ENCODE results near the gene MTG2. TPM values are rescaled to one million over a fixed set of nuclear protein-coding genes. Genes with fewer than 3 reads are reported as not detected.

Gene MTG2
- total and polyA plus RNA-seq, 9 donors, result 22.2 to 30.0 (median 26.0) TPM

DNA sequence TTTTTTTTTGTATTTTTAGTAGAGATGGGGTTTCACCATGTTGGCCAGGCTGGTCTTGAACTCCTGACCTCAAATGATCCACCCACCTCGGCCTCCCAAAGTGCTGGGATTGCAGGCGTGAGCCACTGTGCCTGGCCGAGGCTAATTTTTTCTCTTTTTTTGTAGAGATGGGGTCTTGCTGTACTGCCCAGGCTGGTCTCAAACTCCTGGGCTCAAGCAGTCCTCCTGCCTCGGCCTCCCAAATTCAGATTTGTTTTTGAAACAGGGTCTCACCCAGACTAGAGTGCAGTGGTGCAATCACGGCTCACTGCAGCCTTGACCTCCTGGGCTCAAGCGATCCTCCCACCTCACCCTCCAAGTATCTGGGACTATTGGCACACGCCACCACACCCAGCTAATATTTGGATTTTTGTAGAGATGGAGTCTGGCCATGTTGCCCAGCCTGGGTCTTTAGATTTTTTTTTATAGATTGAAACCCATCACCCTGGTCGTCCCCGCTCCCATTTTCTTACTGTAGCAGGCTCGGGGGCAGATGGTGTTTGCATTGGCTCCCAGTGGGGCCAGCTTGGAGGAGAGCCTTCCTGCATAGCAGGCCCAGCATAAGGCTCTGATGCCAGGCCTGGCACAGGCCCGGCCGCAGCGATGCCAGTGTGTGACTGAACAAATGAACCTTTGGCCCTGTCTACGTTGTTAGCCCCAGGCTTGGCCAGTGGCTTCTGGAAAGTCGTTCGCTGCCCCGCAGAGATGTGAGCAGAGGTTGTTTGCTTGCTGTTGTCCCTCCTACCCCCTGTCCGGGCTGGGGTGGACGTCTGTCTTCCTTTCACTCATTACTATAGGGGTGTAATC, 4.3 kb upstream of the MTG2 start:
- WGBS (ENCODE audit: insufficient coverage), result 94% methylated on average over 8 of the region's 19 CpGs
- peaks cover 3% of the 10 kb centered on the region for H3K4me1 ChIP-seq (ENCODE audit: control insufficient read depth, insufficient read depth, low read length)
- peaks cover 26% of the 10 kb centered on the region for H3K36me3 ChIP-seq (ENCODE audit: control insufficient read depth, insufficient read depth, low read length)

DNA sequence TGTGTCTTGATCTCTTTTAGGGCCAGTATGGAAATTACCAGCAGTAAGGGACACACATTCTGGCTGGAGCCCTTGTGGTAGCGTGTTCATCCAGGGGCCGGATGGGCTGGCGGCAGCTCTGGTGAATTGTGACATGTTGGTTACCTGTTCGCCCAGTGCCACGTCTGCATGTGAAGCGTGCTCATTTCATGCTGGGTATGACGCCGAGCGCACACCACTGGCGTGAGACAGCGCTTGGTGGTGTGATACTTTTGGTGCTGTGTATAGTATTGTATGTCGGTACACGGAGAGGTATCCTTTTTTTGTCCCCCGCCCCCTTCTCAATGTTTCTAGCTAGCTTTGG, 3.7 kb upstream of the MTG2 start:
- Histone ChIP-seq H3K4me3 (ENCODE audit: low read length) (no peak overlapping the region), H3K36me3 (ENCODE audit: control insufficient read depth, insufficient read depth, low read length) (peaks cover 25% of the 10 kb centered on the region), H3K4me1 (ENCODE audit: control insufficient read depth, insufficient read depth, low read length) (peaks cover 9% of the 10 kb centered on the region), H3K27me3 (ENCODE audit: control insufficient read depth, insufficient read depth, low read length) (no peaks in the 10 kb centered on the region), H3K27ac (ENCODE audit: low read length) (no peak overlapping the region), H3K9me3 (replicated peaks; ENCODE audit: control insufficient read depth, low read depth, low read length) (no peaks in the 10 kb centered on the region)
- no peak for DNase-seq
- 92% methylated on average over 14 of the region's 14 CpGs for WGBS (ENCODE audit: insufficient coverage)

More for the DNA sequence above, 4.3 kb upstream of the MTG2 start:
- no peak for DNase-seq
- Histone ChIP-seq H3K27ac (ENCODE audit: low read length) (no peak overlapping the region), H3K4me3 (ENCODE audit: low read length) (no peak overlapping the region), H3K27me3 (ENCODE audit: control insufficient read depth, insufficient read depth, low read length) (no peaks in the 10 kb centered on the region), H3K9me3 (replicated peaks; ENCODE audit: control insufficient read depth, low read depth, low read length) (no peaks in the 10 kb centered on the region)

DNA sequence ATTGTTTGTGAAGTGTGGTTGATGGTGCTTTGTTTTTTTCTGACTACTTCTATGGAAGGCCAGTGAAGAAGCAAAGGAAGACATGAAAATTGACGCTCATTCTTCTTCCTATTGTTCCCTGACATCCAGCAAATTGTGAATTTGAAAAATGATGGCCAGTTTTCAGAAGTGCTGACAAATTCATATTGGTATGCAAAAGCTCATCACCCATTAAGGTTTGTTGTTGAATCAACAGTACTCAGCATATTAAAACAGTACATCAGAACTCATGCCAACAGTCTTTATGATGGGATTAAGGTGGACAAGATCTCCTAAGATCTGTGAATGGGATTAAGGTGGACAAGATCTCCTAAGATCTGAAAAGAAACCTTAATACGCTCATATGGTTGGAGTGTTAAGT, 1.0 kb upstream of the MTG2 start:
- Histone ChIP-seq H3K27ac (ENCODE audit: low read length) (no peak overlapping the region), H3K4me3 (ENCODE audit: low read length) (no peak overlapping the region), H3K27me3 (ENCODE audit: control insufficient read depth, insufficient read depth, low read length) (no peaks in the 10 kb centered on the region), H3K4me1 (ENCODE audit: control insufficient read depth, insufficient read depth, low read length) (peaks cover 10% of the 10 kb centered on the region), H3K9me3 (replicated peaks; ENCODE audit: control insufficient read depth, low read depth, low read length) (no peaks in the 10 kb centered on the region), H3K36me3 (ENCODE audit: control insufficient read depth, insufficient read depth, low read length) (peaks cover 8% of the 10 kb centered on the region)
- no peak for DNase-seq
- WGBS (ENCODE audit: insufficient coverage), result no CpG with 5 or more reads among the region's 2 CpGs

DNA sequence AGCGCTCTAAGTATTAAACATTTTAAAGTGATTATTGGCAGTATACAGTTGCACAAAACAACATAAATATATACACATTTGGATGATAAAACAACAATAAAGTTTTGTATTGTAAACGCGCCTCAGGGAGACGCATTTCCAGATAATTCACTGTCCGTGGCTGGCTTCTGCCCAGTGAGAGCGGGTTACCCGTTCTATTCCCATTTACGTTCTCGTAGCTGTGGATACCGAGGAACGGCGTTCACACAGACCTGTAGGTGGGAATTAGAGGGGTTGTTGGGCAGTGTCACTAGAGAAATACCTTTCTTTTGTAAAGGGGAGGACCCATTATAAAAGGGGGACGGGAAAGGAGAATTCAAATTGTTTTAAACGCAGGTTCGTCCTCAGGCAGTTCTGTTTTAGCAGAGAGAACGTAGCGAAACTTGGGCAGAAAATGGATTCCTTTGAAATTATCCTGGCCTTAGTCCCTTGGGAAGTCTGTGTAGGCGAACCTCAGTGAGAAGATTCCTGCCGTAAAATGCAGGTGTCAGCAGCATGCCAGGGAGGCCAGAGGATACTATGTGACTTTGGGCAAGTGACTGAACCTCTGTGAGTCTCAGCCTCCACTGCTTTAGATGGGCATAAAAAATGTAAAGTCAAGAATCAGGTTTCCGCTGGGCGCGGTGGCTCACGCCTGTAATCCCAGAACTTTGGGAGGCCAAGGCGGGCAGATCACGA, 756 bp downstream of the MTG2 start:
- WGBS (ENCODE audit: insufficient coverage), result 23% methylated on average over 18 of the region's 25 CpGs
- no peak for DNase-seq
- Histone ChIP-seq H3K4me1 (ENCODE audit: control insufficient read depth, insufficient read depth, low read length) (peaks cover 10% of the 10 kb centered on the region), H3K36me3 (ENCODE audit: control insufficient read depth, insufficient read depth, low read length) (peaks cover 8% of the 10 kb centered on the region), H3K27me3 (ENCODE audit: control insufficient read depth, insufficient read depth, low read length) (no peaks in the 10 kb centered on the region), H3K9me3 (replicated peaks; ENCODE audit: control insufficient read depth, low read depth, low read length) (no peaks in the 10 kb centered on the region), H3K27ac (ENCODE audit: low read length) (peak overlapping the region; percentile 22), H3K4me3 (ENCODE audit: low read length) (peak overlapping the region; percentile 95)

DNA sequence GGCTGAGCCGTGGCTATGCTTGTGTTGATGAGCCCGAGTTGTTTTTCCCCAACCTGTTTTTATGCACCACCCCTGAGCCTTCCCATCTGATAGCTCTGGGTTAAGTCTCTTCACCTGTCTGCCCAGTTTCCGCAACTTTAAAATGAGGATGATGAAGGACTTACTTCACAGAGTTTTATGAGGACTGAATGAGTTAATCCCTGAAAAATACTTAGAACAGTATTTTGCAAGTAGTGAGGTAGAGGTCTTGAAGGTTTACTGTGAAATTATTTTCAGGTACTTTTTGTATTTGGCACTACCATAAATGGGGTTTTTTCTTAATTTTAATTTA, 3.2 kb downstream of the MTG2 start:
- no peak overlapping the region for H3K4me3 ChIP-seq (ENCODE audit: low read length)
- H3K36me3 ChIP-seq (ENCODE audit: control insufficient read depth, insufficient read depth, low read length), result peaks cover 13% of the 10 kb centered on the region
- H3K4me1 ChIP-seq (ENCODE audit: control insufficient read depth, insufficient read depth, low read length), result peaks cover 10% of the 10 kb centered on the region
- H3K27me3 ChIP-seq (ENCODE audit: control insufficient read depth, insufficient read depth, low read length), result no peaks in the 10 kb centered on the region
- no peak for DNase-seq
- WGBS (ENCODE audit: insufficient coverage), result 100% methylated on average over 1 of the region's 3 CpGs
- H3K9me3 ChIP-seq (replicated peaks; ENCODE audit: control insufficient read depth, low read depth, low read length), result no peaks in the 10 kb centered on the region
- no peak overlapping the region for H3K27ac ChIP-seq (ENCODE audit: low read length)

DNA sequence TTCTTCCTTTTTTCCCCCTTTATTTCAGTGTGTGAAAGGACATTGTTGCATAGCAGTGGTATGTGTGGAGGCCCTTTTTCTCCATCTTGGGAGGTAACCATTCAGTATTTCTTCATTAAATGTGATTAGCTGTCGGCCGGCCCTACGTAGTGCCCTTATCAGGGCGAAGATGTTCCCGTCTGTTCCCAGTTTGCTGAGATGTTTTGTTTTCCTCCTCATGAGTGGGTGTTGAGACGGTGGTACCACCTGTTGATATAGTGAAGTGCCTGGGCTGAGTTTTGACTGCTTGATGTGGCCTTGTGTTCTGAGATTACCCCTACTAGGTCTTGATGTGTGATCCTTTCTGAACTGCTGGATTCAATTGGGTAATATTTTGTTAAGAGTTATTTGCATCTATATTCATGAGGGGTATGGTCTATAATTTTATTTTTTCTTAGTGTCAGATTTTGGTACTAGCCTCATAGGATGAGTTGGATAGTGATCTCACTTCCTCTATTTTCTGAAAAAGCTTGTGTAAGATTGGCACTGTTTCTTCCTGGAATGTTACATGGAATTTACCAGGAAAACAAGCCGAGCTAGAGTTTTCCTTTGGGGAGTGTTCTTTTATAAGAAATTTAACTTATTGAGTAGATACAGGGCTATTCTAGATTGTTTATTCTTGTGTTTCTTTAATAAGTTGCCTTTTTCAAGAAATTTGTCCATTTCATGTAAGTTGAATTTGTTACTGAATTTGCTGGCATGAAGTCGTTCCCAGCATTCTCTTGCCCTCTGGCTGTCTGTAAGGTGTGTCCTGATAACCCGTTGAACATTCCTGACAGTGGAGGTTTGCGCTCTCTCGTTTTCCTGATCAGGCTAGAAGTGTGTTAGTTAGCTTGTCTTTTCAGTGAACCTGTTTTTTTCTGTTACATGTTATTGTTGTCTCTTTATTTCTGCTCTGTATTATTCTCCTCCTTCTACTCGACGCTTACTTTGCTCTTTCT, 4.3 kb downstream of the MTG2 start:
- DNase-seq, result no peak
- H3K36me3 ChIP-seq (ENCODE audit: control insufficient read depth, insufficient read depth, low read length), result peaks cover 13% of the 10 kb centered on the region
- no peaks in the 10 kb centered on the region for H3K9me3 ChIP-seq (replicated peaks; ENCODE audit: control insufficient read depth, low read depth, low read length)
- H3K27me3 ChIP-seq (ENCODE audit: control insufficient read depth, insufficient read depth, low read length), result no peaks in the 10 kb centered on the region
- H3K27ac ChIP-seq (ENCODE audit: low read length), result no peak overlapping the region
- H3K4me1 ChIP-seq (ENCODE audit: control insufficient read depth, insufficient read depth, low read length), result peaks cover 10% of the 10 kb centered on the region
- no peak overlapping the region for H3K4me3 ChIP-seq (ENCODE audit: low read length)
- 100% methylated on average over 1 of the region's 13 CpGs for WGBS (ENCODE audit: insufficient coverage)

DNA sequence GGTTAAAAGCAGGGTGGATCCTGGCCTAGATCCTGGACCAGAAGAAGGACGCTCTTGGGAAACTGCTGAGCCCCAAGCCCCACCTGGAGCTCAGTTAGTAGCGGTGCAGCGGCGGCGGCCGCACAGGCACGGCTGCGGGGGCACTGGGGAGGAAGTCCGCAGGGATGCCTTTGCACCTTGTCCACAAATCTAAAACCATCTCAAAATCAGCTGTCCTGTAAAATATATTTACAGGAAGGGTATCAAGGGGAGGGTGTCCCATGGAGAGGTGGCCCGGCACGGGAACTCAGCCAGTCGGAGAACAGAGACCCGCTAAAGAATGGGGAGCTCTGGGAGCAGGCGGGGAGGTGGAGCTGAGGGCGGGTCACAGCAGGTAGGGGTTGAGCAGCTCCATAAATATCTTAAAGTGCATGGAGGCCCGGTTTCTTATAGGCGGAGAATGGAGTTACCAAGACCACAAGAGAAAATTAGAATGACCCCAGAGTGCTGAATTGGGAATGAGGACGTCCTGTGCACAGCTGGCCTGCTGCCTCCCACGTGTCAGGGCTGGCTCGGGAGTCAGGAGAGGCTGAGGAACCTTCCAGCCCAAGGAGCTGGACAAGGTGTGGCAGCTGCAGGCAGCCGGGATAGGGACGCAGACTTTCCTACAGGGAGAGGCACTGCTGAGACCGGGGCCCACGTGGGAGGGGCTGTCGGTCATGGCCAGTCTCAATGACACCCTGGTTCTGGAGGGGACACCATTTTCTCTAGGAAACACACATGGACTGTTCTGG, 8.0 kb downstream of the MTG2 start:
- Histone ChIP-seq H3K27me3 (ENCODE audit: control insufficient read depth, insufficient read depth, low read length) (no peaks in the 10 kb centered on the region), H3K4me3 (ENCODE audit: low read length) (no peak overlapping the region), H3K36me3 (ENCODE audit: control insufficient read depth, insufficient read depth, low read length) (peaks cover 26% of the 10 kb centered on the region), H3K27ac (ENCODE audit: low read length) (no peak overlapping the region), H3K4me1 (ENCODE audit: control insufficient read depth, insufficient read depth, low read length) (no peaks in the 10 kb centered on the region), H3K9me3 (replicated peaks; ENCODE audit: control insufficient read depth, low read depth, low read length) (no peaks in the 10 kb centered on the region)
- 78% methylated on average over 17 of the region's 25 CpGs for WGBS (ENCODE audit: insufficient coverage)
- DNase-seq, result no peak

DNA sequence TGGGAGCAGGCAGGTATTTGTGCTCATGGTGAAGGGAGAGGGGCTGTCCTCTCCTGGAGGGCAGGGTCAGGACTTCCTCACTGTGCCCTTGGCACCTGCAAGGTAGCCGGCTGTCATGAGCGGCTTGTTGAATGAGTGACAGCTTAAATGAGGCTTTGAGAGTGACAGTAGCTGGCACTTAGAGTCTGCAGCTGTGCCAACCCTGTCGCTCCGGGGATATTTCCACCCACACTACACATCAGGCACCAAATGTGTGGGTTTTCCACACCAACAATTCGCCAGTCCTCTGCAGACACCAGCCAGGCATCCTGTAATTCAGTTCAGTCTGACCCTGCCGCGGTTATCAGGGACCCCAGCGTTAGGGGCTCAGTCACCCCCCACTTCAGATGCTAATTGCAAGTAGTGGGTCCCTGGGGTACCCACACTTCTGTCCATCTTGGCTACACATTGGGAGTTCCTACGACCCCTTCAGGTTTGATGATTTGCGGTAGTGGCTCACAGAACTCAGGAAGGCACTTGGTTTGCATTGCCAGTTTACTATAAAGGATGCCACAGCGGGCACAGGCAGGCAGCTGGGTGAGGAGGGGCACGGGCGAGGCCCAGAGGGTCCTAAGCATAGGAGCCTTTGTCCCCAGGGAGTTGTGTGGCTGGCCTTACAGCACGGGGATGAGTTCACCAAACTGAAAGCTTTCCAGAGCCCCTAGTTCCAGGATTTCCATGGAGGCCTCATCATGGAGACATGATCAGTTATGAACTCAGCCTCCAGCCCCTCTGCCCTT, 9.1 kb downstream of the MTG2 start:
- Histone ChIP-seq H3K27me3 (ENCODE audit: control insufficient read depth, insufficient read depth, low read length) (no peaks in the 10 kb centered on the region), H3K36me3 (ENCODE audit: control insufficient read depth, insufficient read depth, low read length) (peaks cover 29% of the 10 kb centered on the region), H3K4me3 (ENCODE audit: low read length) (no peak overlapping the region), H3K27ac (ENCODE audit: low read length) (no peak overlapping the region), H3K4me1 (ENCODE audit: control insufficient read depth, insufficient read depth, low read length) (no peaks in the 10 kb centered on the region), H3K9me3 (replicated peaks; ENCODE audit: control insufficient read depth, low read depth, low read length) (no peaks in the 10 kb centered on the region)
- 79% methylated on average over 11 of the region's 14 CpGs for WGBS (ENCODE audit: insufficient coverage)
- DNase-seq, result no peak

DNA sequence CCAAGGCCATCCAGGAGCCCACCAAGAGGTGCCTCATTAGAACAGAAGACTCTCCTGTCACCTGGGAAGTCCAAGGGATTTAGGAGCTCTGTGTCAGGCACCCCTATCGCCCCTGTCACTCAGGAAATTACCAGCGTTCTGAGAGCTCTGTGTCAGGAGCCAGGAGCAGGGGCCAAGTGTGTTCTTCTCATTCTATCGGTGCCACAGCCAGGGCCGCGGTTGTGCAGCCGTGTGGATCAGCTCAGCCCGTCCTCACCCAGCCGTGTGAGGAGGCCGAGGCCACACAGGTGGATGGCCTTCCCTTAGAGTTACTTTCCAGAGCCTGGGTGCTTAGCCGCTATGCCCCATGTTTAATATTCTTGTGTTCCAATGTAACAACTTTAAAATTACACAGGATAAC, 9.8 kb downstream of the MTG2 start:
- Histone ChIP-seq H3K27ac (ENCODE audit: low read length) (no peak overlapping the region), H3K36me3 (ENCODE audit: control insufficient read depth, insufficient read depth, low read length) (peaks cover 30% of the 10 kb centered on the region), H3K9me3 (replicated peaks; ENCODE audit: control insufficient read depth, low read depth, low read length) (no peaks in the 10 kb centered on the region), H3K4me3 (ENCODE audit: low read length) (no peak overlapping the region), H3K27me3 (ENCODE audit: control insufficient read depth, insufficient read depth, low read length) (no peaks in the 10 kb centered on the region), H3K4me1 (ENCODE audit: control insufficient read depth, insufficient read depth, low read length) (no peaks in the 10 kb centered on the region)
- DNase-seq, result no peak
- WGBS (ENCODE audit: insufficient coverage), result 89% methylated on average over 9 of the region's 10 CpGs
